Fibroblast of the aortic adventitia (primary cell): ENCODE data around the gene MAP3K5. TPM values are rescaled to one million over a fixed set of nuclear protein-coding genes. Genes with fewer than 3 reads are reported as not detected.

ENCODE experiments used
- DNase-seq: peaks from one replicate; pipeline ENCODE4 v3.0.0-alpha.2; 2010; ENCODE audit warnings: low read depth
- H3K4me3 ChIP-seq: 2 replicates; pipeline ENCODE4 v1.5.1; 2011; ENCODE audit warnings: low read depth, mild to moderate bottlenecking, control low read depth, low read length, moderate library complexity
- total RNA-seq: library from RNA; depleted of rRNA; stranded (reverse); fragments of >200 nt; gene quantifications from 2 replicates; pipeline ENCODE4 v1.2.3, GENCODE V29; 2012; ENCODE audit warnings: low replicate concordance
- TF ChIP-seq, protein P1 (sequence below): IDR thresholded peaks from 2 replicates; pipeline ENCODE4 v1.5.1; 2011; ENCODE audit warnings: mild to moderate bottlenecking, low read length, control low read depth, inconsistent platforms; ENCODE audit not compliant: insufficient read depth

Gene MAP3K5
- total RNA-seq, 1 donor: 15.5 TPM

DNA sequence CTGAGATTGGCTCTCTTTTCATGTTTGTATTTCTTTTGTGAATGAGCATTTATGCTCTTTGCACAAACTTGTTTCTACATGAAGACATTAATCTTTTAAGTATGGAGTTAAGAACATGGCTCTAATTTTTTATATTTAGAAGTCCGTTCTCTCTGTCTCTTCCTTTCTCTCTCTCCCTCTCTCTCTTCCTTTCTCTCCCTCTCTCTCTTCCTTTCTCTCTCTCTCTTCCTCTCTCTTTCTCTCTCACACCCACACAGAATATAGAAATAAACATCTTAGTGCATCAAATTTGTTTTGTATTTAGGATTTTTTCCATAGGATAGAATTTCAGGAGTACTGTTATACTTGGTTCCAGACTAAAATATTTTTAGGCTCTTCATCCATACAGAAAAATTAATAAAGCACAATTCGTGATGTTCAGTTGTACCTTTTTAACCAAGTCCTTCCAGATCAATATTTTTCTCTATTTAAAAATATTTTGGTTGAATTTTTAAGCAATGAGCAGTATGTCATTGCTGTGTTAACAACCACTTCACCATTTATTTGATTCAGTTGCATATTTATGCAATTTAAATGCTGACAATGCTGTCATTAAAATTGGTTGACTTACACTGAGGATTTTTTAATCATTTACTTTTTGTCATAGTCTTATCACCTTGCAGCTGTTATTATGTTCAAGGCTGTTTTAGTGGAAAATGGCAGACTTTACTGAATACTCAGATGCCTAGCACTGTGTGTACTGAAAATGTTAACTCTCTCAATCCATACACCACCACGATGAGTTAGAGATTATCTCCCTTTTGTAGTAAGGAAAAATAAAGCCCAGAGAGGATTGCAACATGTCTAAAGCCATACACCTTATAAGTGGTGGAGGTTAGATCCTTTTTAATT, 129.7 kb downstream of the MAP3K5 start:
- TF ChIP-seq, protein P1, sequence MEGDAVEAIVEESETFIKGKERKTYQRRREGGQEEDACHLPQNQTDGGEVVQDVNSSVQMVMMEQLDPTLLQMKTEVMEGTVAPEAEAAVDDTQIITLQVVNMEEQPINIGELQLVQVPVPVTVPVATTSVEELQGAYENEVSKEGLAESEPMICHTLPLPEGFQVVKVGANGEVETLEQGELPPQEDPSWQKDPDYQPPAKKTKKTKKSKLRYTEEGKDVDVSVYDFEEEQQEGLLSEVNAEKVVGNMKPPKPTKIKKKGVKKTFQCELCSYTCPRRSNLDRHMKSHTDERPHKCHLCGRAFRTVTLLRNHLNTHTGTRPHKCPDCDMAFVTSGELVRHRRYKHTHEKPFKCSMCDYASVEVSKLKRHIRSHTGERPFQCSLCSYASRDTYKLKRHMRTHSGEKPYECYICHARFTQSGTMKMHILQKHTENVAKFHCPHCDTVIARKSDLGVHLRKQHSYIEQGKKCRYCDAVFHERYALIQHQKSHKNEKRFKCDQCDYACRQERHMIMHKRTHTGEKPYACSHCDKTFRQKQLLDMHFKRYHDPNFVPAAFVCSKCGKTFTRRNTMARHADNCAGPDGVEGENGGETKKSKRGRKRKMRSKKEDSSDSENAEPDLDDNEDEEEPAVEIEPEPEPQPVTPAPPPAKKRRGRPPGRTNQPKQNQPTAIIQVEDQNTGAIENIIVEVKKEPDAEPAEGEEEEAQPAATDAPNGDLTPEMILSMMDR: no peak
- no peak for DNase-seq

DNA sequence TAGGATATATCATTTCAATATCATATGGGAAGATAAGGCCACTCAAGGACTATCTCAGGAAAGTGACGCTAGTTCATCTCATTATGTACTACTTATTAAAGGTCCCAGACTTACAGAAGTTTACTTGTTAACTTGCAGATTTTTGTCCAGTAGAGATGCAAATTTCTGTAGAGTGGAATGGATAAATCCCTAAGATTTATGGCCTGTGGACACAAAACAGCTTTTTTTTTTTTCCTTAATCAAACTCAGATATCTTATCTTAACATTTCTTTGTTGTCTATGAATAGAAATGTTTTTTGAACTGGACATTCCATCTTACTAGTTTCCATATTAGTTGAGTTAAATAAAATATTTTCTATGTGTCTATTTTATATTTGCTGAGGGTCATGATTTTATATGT, 131.6 kb downstream of the MAP3K5 start:
- TF ChIP-seq, protein P1: no peak
- DNase-seq: no peak
- no peak overlapping the region for H3K4me3 ChIP-seq

More for the DNA sequence above, 129.7 kb downstream of the MAP3K5 start:
- no peak overlapping the region for H3K4me3 ChIP-seq

DNA sequence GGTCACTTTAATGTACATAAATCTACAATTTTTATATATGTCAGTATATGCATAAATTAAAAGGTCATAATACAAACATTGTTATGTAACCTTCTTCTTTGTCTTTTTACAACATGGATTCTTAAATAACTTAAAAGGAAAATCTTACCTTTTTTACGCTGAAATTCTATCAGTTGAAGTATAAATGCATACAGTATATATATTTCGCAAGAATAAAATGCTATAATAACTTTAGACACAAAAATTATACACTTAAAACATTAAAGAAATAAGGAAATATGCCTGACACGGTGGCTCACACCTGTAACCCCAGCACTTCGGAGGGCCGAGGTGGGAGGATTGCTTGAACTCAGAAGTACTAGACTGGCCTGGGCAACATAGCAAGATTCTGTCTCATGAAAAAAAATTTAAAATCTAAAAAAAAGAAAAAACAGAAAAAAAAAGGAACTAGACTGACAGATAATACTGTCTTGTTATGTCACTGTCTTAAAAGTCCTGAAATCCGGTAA, 132.2 kb downstream of the MAP3K5 start:
- TF ChIP-seq, protein P1: no peak
- no peak for DNase-seq
- no peak overlapping the region for H3K4me3 ChIP-seq

DNA sequence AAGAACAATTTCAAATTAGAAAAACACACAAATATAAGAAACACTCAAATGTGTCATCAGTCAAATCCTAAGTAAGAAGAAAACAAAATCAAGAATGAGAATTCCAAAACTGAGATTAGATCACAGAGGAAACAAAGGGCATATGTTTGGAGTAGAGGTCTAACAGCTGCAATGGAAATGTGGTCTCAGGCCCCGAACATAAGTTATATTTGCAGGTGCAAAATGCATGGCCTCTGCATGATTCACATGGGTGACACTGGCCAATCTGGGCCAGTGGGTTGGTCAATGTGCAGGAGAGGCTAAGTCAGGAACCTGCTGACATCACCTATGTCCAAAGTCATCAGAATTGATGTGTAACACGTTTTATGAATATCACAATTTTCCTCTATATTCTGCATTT, 133.6 kb downstream of the MAP3K5 start:
- no peak for DNase-seq
- H3K4me3 ChIP-seq: no peak overlapping the region
- TF ChIP-seq, protein P1: no peak

DNA sequence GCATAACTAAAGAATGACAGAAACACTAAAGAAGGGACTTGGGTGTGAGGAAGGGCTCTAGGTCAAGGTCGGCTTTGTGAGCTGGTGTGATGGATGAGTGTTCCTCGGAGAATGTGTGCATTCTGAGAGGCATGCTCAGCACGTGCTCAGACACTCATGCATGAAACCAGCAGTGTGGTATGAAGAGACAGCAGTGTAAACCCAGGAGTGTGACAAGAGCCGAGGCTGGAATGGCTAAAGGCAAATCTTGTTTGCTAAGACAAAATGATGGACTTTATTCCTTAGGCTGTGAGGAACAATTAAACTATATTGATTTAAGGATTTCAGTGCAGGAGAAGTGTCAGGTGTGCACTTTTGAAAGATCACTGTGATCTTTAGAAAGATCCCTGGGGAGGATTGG, 134.6 kb downstream of the MAP3K5 start:
- TF ChIP-seq, protein P1: no peak
- DNase-seq: no peak
- no peak overlapping the region for H3K4me3 ChIP-seq

DNA sequence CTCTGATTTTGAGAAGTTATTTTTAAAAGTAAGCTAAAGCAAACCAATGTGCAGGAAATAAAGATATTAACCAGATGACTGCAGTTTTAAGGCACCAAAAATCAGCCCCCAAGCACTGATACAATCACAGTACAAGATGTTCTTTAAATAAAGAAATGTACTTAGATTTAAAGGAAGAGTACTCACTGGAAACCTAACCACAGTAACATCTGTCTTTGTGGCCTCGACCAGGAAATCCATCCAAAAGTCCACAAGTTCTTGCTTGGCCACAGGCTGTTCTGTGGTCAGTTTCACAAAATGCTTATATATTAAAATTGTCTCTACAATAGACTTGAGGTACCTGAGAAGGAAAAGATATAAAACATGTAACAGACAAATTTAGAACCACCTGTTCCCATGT, 136.2 kb downstream of the MAP3K5 start:
- no peak for DNase-seq
- TF ChIP-seq, protein P1: no peak
- no peak overlapping the region for H3K4me3 ChIP-seq
